Fibroblast of villous mesenchyme (primary cell): ENCODE results near the gene SGK1. TPM values are rescaled to one million over a fixed set of nuclear protein-coding genes. Genes with fewer than 3 reads are reported as not detected.

Experiments used
- DNase-seq: peaks from one replicate; pipeline ENCODE4 v3.0.0-alpha.2; 2010; ENCODE audit warnings: low read depth
- H3K4me3 ChIP-seq: 2 replicates; pipeline ENCODE4 v1.5.1; 2011; ENCODE audit warnings: low read depth, mild to moderate bottlenecking, low read length
- total RNA-seq: library from RNA; depleted of rRNA; stranded (reverse); fragments of >200 nt; gene quantifications from 2 replicates; pipeline ENCODE4 v1.2.3, GENCODE V29; 2012
- TF ChIP-seq, protein P1 (sequence below): IDR thresholded peaks from 2 replicates; pipeline ENCODE4 v1.5.1; 2012; ENCODE audit warnings: low read depth, mild to moderate bottlenecking, low read length; ENCODE audit not compliant: insufficient read depth

SGK1 gene
- total RNA-seq, 1 donor = 244 TPM

DNA sequence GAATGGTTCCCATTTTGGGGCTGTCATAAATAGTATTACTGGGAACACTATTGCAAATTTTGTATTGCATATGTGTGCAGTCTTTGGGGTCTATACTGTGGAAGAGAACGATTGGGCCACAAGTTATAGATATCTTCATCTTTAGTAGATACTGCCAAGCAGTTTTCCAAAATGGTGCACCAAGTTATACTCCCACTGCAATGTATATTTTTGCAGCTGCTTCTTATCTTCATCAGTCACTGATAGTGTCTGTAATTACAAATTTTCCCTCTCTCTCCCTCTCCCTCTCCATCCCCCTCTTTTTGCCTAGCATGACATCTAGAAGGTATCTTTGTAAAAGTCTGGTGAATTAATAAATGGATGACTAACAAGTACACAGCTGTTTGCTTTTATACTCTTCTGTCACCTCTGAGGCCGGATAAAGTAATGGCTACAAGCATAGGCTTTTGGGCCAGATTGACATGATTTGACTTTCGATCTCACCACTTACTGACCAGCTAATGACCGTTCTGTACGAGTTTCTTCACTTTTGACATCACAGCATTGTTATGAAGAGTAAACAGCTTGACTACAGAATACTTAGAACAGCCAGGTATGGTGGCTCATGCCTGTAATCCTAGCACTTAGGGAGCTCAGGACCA, 152.2 kb downstream of the SGK1 start:
- peak; percentile 26 for DNase-seq
- TF ChIP-seq, protein P1, sequence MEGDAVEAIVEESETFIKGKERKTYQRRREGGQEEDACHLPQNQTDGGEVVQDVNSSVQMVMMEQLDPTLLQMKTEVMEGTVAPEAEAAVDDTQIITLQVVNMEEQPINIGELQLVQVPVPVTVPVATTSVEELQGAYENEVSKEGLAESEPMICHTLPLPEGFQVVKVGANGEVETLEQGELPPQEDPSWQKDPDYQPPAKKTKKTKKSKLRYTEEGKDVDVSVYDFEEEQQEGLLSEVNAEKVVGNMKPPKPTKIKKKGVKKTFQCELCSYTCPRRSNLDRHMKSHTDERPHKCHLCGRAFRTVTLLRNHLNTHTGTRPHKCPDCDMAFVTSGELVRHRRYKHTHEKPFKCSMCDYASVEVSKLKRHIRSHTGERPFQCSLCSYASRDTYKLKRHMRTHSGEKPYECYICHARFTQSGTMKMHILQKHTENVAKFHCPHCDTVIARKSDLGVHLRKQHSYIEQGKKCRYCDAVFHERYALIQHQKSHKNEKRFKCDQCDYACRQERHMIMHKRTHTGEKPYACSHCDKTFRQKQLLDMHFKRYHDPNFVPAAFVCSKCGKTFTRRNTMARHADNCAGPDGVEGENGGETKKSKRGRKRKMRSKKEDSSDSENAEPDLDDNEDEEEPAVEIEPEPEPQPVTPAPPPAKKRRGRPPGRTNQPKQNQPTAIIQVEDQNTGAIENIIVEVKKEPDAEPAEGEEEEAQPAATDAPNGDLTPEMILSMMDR = no peak
- H3K4me3 ChIP-seq = no peak overlapping the region

DNA sequence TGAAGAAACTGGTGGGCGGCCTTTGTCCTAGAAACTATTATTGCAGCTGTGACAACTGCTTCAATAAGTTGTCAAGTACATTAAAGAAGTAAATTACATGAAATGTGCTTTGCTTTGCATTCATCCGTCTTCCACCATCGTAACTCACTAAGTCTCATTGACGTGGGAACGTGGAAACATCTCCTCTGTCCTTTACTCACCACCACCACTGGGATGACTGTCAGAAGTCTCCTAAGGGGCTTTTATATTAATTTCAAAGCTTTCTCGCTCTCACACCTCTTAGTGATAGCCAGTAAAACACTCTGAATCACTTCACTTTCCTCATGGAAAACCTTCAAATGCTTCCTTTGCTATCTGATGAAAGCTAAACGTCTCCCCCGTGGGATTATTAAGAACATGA, 153.6 kb downstream of the SGK1 start:
- TF ChIP-seq, protein P1 = no peak
- DNase-seq = no peak
- no peak overlapping the region for H3K4me3 ChIP-seq

DNA sequence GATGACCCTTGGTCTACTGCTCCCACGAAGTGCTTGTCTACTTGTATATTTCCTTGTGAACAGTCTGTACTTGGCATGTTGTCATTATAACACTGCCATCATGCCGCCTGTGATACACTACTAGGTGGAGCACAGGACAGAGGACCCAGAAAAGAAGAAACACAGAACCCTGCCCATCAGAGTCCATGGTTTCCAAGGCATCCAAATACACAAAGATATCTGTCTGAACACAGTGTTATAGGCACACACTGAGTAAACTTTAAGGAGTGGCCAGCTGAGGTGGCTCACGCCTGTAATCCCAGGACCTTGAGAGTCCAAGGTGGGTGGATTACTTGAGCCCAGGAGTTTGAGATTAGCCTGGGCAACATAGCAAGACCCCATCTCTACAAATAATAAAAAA, 155.0 kb downstream of the SGK1 start:
- TF ChIP-seq, protein P1 = no peak
- DNase-seq = no peak
- no peak overlapping the region for H3K4me3 ChIP-seq

DNA sequence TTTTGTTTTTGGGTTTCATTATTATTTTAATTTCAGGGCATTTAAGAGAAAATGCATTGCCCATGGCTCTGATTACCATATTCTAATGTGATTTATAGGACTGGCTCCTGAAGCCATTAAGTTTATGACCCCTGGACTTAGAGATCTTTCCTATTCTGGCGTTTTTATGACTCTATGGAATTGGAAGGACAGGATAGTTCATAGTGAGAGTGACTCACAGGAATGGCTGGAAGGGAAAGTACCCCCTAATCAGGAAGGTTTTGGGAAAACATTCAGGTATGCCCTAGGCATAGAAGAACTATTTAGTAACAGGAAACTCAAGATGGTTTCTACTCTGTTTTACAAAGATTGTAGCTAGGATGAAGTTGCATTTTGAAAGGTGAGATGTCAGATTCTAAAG, 156.9 kb downstream of the SGK1 start:
- no peak overlapping the region for H3K4me3 ChIP-seq
- TF ChIP-seq, protein P1 = no peak
- DNase-seq = peak; percentile 61

DNA sequence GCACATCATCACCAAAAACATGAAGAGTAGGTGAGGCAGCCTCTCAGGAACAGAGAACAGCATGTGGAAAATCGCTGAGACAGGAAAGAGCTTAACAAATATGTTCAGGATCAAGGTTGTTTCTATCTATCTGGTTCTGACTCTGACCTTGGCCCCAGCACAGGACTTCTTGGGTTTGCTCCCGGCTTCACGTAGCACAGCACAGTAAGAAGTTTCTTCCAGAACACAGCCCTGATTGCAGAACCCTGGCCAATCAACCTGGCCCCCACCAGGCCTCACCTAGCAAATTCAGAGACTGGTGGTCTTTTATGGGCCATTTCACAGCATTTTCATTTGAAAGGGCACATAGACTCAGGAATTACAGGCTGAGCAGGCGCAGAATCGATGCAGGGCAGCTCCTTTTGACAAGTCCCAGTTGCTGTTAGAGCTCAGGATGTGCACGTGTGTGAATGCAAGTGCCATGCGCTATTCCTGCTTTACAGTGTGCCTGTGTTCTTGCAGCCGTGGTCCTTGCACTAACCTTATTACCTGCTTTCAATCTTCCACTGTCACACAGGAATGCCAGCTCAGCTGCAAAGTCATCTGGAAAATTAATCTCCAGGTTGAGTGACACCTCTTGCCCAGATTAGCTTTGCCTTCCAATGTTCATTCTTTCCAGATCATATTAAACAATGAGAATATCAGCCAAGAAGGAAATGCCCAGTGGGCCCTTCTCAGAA, 165.0 kb downstream of the SGK1 start:
- no peak for DNase-seq
- no peak overlapping the region for H3K4me3 ChIP-seq
- TF ChIP-seq, protein P1 = no peak

DNA sequence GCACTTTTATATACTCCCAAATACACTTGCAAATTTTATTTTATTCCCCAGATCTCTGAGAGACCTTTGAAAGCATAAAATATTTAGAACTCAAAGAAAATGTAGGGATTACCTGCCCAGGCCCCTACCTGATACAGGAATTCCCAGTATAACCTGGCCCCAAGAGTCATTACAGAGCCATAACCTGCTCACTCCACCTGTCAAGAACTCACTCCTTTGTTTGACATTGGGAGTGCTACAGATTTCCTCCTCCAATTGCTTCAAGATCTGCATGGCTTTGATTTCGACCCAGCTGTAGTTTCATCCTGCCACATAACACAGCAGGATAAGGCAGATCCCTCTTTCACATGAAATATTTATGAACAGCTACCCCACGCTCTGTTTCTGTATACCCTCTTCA, 169.3 kb downstream of the SGK1 start:
- no peak overlapping the region for H3K4me3 ChIP-seq
- TF ChIP-seq, protein P1 = no peak
- DNase-seq = no peak

DNA sequence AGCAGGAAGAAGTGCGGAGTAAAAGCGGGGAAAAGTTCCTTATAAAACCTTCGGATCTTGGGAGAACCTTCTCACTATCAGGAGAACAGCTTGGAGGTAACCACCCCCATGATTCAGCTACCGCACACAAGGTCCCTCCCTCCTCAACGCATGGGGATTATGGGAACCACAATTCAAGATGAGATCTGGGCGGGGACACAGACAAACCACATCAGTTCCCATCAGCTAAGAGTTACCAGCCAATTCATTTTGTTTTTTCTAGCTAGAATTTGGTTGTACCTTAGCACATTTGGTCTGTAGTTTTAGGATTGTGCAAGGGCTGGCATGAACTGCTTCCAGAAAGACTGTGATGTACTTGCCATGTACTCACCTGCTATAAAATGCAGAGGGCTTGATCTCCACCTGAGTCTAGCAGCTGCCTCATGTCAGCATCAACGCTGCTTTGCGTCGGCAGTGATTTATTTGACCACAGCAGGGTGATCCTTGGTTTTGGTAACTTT, 170.8 kb downstream of the SGK1 start:
- DNase-seq = no peak

More for the DNA sequence above, 170.8 kb downstream of the SGK1 start:
- TF ChIP-seq, protein P1 = no peak
- no peak overlapping the region for H3K4me3 ChIP-seq
